SH-SY5Y (cell line): ENCODE data around the gene MAP3K7.

Experiments used
- GATA2 ChIP-seq: IDR thresholded peaks from 2 replicates; pipeline ENCODE4 v1.6.1; 2011; ENCODE audit warnings: mild to moderate bottlenecking, low read depth, low read length
- GATA3 ChIP-seq: IDR thresholded peaks from 2 replicates; pipeline ENCODE4 v1.6.1; 2011; ENCODE audit warnings: low read depth, mild to moderate bottlenecking, low read length, moderate library complexity

DNA sequence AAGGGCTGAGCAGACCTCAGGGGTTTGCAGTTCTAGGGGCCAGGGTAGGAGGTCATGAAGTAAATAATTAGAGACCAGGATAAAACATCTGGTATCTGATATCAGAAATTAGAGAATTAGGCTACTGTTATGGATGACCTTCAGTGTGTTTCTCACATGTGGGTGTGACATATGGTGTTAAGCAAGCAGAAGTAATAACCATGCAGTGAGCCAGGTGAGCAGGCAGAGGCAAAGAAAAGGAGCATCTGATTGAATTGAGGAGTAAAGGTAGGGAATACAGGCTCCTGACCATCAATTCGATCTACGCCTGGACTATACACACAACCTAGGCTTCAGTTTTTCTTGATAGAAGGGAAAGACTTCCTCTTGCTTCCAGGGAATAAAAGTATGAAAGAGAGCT is 34.7 kb upstream of the MAP3K7 start:
- TF ChIP-seq GATA3 (no peak), GATA2 (no peak)
